HG02981 (cell line): Measurements from ENCODE around the gene TJP2.

Experiments
- ATAC-seq: cut with Tn5 transposase; IDR thresholded peaks from one replicate; pipeline ENCODE4 v1.9.1; 2021; ENCODE audit warnings: mild to moderate bottlenecking, moderate library complexity; ENCODE audit not compliant: unreplicated experiment

Gene TJP2

DNA sequence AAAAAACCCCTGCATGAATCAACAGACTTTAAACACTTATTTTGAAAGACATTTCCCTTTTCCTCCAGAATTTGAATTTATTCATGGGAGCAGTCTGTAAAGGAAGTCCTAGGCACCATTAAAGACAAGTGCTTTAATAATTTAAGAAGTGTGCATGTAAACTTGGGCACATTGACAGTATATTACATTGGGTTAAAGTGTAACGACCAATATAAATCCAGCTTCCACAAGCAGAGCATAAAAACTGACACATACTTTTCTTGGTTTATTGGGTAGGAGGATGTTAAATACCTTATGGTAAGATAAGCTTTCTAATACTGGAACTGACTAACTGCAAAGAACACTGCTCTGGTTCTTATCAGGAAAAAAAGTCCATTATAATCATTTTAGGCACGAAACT, 149.8 kb downstream of the TJP2 start:
- no peak for ATAC-seq
